ENCODE data around the gene WWP2.
A peak's percentile ranks its signal among the peaks of the same experiment; 100 is the strongest.
"Not testable (repeated sequence)": the region's sequence is repeated elsewhere in the genome, so short reads cannot be mapped to it uniquely, and the experiment has no call there.

Gene WWP2

GRCh38 chr16:69942627-69943170 lies 180.6 kb downstream of the WWP2 start:
- Mint-ChIP-seq H3K4me3 (no peak overlapping the region), H3K36me3 (ENCODE audit: low read depth) (peaks cover 16% of the 10 kb centered on the region), H3K9me3 (no peaks in the 10 kb centered on the region), H3K27me3 (ENCODE audit: low read depth, poor library complexity) (peaks cover 3% of the 10 kb centered on the region), H3K27ac (no peak overlapping the region), H3K4me1 (peaks cover 26% of the 10 kb centered on the region)
- no peak for DNase-seq
- no peak for TF ChIP-seq CTCF (IDR thresholded peaks at IDR 0.05)

- H3K27ac Mint-ChIP-seq: peak overlapping the region; percentile 23
- peak overlapping the region; percentile 18 for H3K4me3 Mint-ChIP-seq
- H3K4me1 Mint-ChIP-seq: peaks cover 30% of the 10 kb centered on the region
- peaks cover 12% of the 10 kb centered on the region for H3K36me3 Mint-ChIP-seq (ENCODE audit: low read depth)
- H3K9me3 Mint-ChIP-seq; H3K27me3 Mint-ChIP-seq (ENCODE audit: low read depth, poor library complexity): not testable (repeated sequence)
- peak; percentile 41 for DNase-seq
Measured at GRCh38 chr16:69943241-69944036, 181.3 kb downstream of the WWP2 start.

GRCh38 chr16:69950411-69950810 lies 188.3 kb downstream of the WWP2 start:
- not testable (repeated sequence) for H3K4me1 Mint-ChIP-seq; DNase-seq; H3K4me3 Mint-ChIP-seq; H3K27me3 Mint-ChIP-seq (ENCODE audit: low read depth, poor library complexity); H3K9me3 Mint-ChIP-seq; H3K27ac Mint-ChIP-seq; H3K36me3 Mint-ChIP-seq (ENCODE audit: low read depth)

- not testable (repeated sequence) for H3K27ac Mint-ChIP-seq; H3K9me3 Mint-ChIP-seq; DNase-seq; H3K27me3 Mint-ChIP-seq (ENCODE audit: low read depth, poor library complexity); H3K4me1 Mint-ChIP-seq; H3K4me3 Mint-ChIP-seq; H3K36me3 Mint-ChIP-seq (ENCODE audit: low read depth)
Measured at GRCh38 chr16:69951017-69951671, 189.0 kb downstream of the WWP2 start, which contains the start of gene CLEC18A. Gene CLEC18A (plus strand): TSS chr16:69951334. CDS start chr16:69951367, 33 bp downstream.

GRCh38 chr16:69951672-69952031 lies 189.5 kb downstream of the WWP2 start:
- H3K4me1 Mint-ChIP-seq; H3K27ac Mint-ChIP-seq; H3K27me3 Mint-ChIP-seq (ENCODE audit: low read depth, poor library complexity); H3K36me3 Mint-ChIP-seq (ENCODE audit: low read depth); DNase-seq; H3K9me3 Mint-ChIP-seq; H3K4me3 Mint-ChIP-seq: not testable (repeated sequence)

- H3K9me3 Mint-ChIP-seq; DNase-seq; H3K4me3 Mint-ChIP-seq; H3K27me3 Mint-ChIP-seq (ENCODE audit: low read depth, poor library complexity); H3K4me1 Mint-ChIP-seq; H3K36me3 Mint-ChIP-seq (ENCODE audit: low read depth); H3K27ac Mint-ChIP-seq: not testable (repeated sequence)
Measured at GRCh38 chr16:69952116-69952515, 190.0 kb downstream of the WWP2 start.

- not testable (repeated sequence) for H3K4me1 Mint-ChIP-seq; H3K27ac Mint-ChIP-seq; H3K27me3 Mint-ChIP-seq (ENCODE audit: low read depth, poor library complexity); H3K4me3 Mint-ChIP-seq; H3K9me3 Mint-ChIP-seq; H3K36me3 Mint-ChIP-seq (ENCODE audit: low read depth)
- peak; percentile 58 for DNase-seq
Measured at GRCh38 chr16:69952572-69953355, 190.6 kb downstream of the WWP2 start.

GRCh38 chr16:69954241-69954640 lies 192.1 kb downstream of the WWP2 start:
- H3K4me1 Mint-ChIP-seq; H3K27me3 Mint-ChIP-seq (ENCODE audit: low read depth, poor library complexity); H3K27ac Mint-ChIP-seq; DNase-seq; H3K4me3 Mint-ChIP-seq; H3K9me3 Mint-ChIP-seq; H3K36me3 Mint-ChIP-seq (ENCODE audit: low read depth): not testable (repeated sequence)

GRCh38 chr16:69963312-69963711 lies 201.2 kb downstream of the WWP2 start:
- H3K27me3 Mint-ChIP-seq (ENCODE audit: low read depth, poor library complexity); DNase-seq; H3K36me3 Mint-ChIP-seq (ENCODE audit: low read depth); H3K27ac Mint-ChIP-seq; H3K4me1 Mint-ChIP-seq; H3K4me3 Mint-ChIP-seq; H3K9me3 Mint-ChIP-seq: not testable (repeated sequence)

GRCh38 chr16:69964960-69965660 lies 203.0 kb downstream of the WWP2 start:
- H3K27me3 Mint-ChIP-seq (ENCODE audit: low read depth, poor library complexity); H3K4me1 Mint-ChIP-seq; H3K36me3 Mint-ChIP-seq (ENCODE audit: low read depth); H3K27ac Mint-ChIP-seq; H3K9me3 Mint-ChIP-seq: not testable (repeated sequence)
- DNase-seq: peak; percentile 50
- H3K4me3 Mint-ChIP-seq: peak overlapping the region; percentile 25

- H3K36me3 Mint-ChIP-seq (ENCODE audit: low read depth): not testable (repeated sequence)
Measured at GRCh38 chr16:69965661-69966054, 203.5 kb downstream of the WWP2 start.

GRCh38 chr16:69967688-69968087 lies 205.6 kb downstream of the WWP2 start:
- H3K27ac Mint-ChIP-seq; H3K36me3 Mint-ChIP-seq (ENCODE audit: low read depth): not testable (repeated sequence)

More at GRCh38 chr16:69965661-69966054, 203.5 kb downstream of the WWP2 start:
- not testable (repeated sequence) for DNase-seq; H3K4me1 Mint-ChIP-seq; H3K9me3 Mint-ChIP-seq; H3K27ac Mint-ChIP-seq; H3K27me3 Mint-ChIP-seq (ENCODE audit: low read depth, poor library complexity)
- H3K4me3 Mint-ChIP-seq: peak overlapping the region; percentile 72

More at GRCh38 chr16:69967688-69968087, 205.6 kb downstream of the WWP2 start:
- H3K4me3 Mint-ChIP-seq; H3K27me3 Mint-ChIP-seq (ENCODE audit: low read depth, poor library complexity); H3K4me1 Mint-ChIP-seq; H3K9me3 Mint-ChIP-seq; DNase-seq: not testable (repeated sequence)
